HEK293T (cell line): ENCODE measurements around the gene PER3.

ENCODE experiments used
- ARNT ChIP-seq: fragments of 450-650 bp; IDR thresholded peaks from 2 replicates; pipeline ENCODE4 v1.6.1; 2017; ENCODE audit warnings: mild to moderate bottlenecking
- BHLHE40 ChIP-seq: fragments of 450-650 bp; IDR thresholded peaks from 2 replicates; pipeline ENCODE4 v1.6.1; 2016; ENCODE audit warnings: mild to moderate bottlenecking, moderate library complexity, borderline replicate concordance
- ELF4 ChIP-seq: fragments of 450-650 bp; IDR thresholded peaks from 2 replicates; pipeline ENCODE4 v1.6.1; 2017; ENCODE audit warnings: antibody characterized with exemption
- FOXA1 ChIP-seq: fragments of 450-650 bp; IDR thresholded peaks from 2 replicates; pipeline ENCODE4 v1.6.1; 2016; ENCODE audit warnings: mild to moderate bottlenecking
- FOXK2 ChIP-seq: fragments of 450-650 bp; IDR thresholded peaks from 2 replicates; pipeline ENCODE4 v1.6.1; 2016; ENCODE audit warnings: mild to moderate bottlenecking
- LEF1 ChIP-seq: fragments of 450-650 bp; IDR thresholded peaks from 2 replicates; pipeline ENCODE4 v1.6.1; 2017; ENCODE audit warnings: mild to moderate bottlenecking, borderline replicate concordance
- PKNOX1 ChIP-seq: fragments of 450-650 bp; IDR thresholded peaks from 2 replicates; pipeline ENCODE4 v1.6.1; 2016

- no peak for TF ChIP-seq BHLHE40
- TF ChIP-seq PKNOX1, result no peak
- TF ChIP-seq ELF4, result no peak
- TF ChIP-seq FOXK2, result no peak
- no peak for TF ChIP-seq FOXA1
- TF ChIP-seq ARNT, result no peak
- TF ChIP-seq LEF1, result no peak
Observed at GRCh38 chr1:7842517-7842916, 58.4 kb downstream of the PER3 start.
